Colon (tissue), 2 donors: ENCODE results near the gene P2RX7.

Experiments used
- FAIRE-seq: peaks from 2 replicates; lab custom pipeline; 2012; peaks lifted over from hg19 to GRCh38; lab: Jason Lieb, UNC
- donor health status: control.
- donor health status: control.

Gene P2RX7

DNA sequence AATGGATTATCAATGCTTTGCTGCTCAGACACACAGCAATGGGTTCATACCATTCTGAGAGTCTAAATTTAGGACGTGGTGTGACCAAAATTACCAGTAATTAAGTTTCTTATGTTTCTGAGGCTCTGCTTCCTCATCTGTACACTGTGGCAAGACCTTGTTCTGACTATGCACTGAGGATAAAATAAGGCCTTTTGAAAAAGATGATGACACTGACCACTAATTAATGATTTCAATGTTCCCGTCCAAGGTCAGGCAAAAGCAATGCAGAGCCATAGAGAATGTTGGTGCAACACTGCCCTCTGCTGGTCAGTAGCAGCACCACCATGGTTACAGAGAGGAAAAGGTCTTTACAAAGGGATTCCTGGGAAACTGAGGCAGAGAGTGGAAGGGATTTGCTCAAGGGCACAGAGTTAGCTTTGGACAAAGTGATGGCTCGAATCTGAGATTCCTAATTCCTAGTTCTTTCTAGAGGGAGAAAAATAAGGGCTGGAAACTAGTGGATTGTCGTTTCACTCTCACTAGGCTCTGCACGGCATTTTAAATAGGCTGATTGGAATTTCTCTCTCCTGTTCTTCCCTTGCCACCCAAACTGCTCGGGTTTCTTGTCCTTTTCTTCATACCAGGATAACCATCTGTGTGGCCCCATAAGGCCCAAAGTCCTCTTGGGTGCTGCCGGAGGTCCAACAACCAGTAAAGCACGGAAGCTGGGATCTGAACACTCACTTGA is 22.3 kb upstream of the P2RX7 start:
- no peak for FAIRE-seq

GRCh38 chr12:121111684-121112083 is 21.0 kb upstream of the P2RX7 start:
- no peak for FAIRE-seq

DNA sequence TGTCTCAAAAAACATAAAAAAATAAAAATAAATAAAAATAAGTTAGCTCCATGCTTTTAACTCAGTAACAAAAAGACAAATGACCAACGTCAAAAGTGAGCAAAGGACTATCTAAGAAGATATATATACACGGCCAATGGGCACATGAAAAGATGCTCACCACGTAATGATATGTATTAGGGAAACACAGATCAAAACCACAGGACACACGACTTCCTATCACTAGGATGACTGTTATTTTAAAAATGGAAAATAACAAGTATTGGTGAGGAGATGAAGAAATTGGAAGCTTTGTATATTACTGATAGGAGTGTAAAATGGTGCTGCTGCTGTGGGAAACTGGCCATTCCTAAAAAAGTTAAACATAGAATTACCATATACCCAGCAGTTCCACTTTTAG is 20.2 kb upstream of the P2RX7 start:
- no peak for FAIRE-seq

- no peak for FAIRE-seq
Observed at GRCh38 chr12:121113057-121113456, 19.6 kb upstream of the P2RX7 start.

DNA sequence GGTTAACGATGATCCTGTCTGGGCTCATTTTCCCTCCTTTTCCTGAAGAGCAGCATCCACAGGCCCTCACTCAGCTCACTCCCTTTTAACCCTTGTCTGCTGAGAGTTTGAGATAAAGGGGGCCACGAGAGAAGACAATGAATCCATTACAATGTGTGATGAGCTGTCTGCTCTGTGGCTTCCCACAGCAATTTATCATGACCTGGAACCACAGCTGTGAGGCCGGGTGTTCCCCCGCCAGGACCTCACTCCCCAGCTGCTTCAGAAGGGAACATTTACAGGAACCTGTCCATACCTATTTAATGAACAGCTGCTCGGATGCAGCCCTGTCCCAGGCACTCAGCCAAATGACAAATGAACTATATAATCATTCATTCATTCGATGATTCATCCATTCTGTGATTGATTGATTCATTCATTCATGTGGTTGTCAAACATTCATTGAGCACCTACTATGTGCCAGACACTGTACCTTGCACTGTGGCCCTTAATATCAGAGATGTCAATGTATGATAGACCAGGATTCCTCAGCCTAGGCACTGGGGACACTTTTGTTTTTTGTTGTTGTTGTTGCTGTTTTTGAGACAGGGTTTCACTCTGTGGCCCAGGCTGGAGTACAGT is 18.5 kb upstream of the P2RX7 start:
- no peak for FAIRE-seq

- FAIRE-seq = no peak
Observed at GRCh38 chr12:121114806-121115205, 17.9 kb upstream of the P2RX7 start.

- FAIRE-seq = no peak
Observed at GRCh38 chr12:121115530-121115929, 17.1 kb upstream of the P2RX7 start.

GRCh38 chr12:121116318-121117225 is 16.1 kb upstream of the P2RX7 start:
- FAIRE-seq = no peak

- FAIRE-seq = no peak
Observed at GRCh38 chr12:121117226-121117777, 15.4 kb upstream of the P2RX7 start.

DNA sequence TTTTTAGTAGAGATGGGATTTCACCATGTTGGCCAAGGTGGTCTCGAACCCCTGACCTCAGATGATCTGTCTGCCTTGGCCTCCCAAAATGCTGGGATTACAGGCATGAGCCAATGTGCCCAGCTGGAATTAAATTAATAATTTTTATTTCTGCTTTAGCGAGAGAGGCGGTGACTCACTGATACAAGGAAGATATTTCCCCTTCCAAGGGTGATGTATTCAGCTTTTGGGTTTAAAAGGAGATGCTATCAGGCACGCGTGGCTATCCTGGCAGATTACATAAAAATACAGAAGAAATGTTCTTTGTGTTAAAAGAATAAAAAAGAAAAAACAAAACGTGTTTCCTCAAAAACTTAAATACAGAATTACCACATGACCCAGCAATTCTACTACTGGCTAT is 12.4 kb upstream of the P2RX7 start:
- FAIRE-seq = no peak

- no peak for FAIRE-seq
Observed at GRCh38 chr12:121120989-121121755, 11.5 kb upstream of the P2RX7 start.

- FAIRE-seq = no peak
Observed at GRCh38 chr12:121121805-121122204, 10.9 kb upstream of the P2RX7 start.

GRCh38 chr12:121123488-121123887 is 9.2 kb upstream of the P2RX7 start:
- FAIRE-seq = no peak

- FAIRE-seq = no peak
Observed at GRCh38 chr12:121124402-121125109, 8.1 kb upstream of the P2RX7 start.

- no peak for FAIRE-seq
Observed at GRCh38 chr12:121127501-121127900, 5.2 kb upstream of the P2RX7 start.

GRCh38 chr12:121128908-121129810 is 3.5 kb upstream of the P2RX7 start:
- FAIRE-seq = no peak

GRCh38 chr12:121129811-121130147 is 2.9 kb upstream of the P2RX7 start:
- FAIRE-seq = no peak

DNA sequence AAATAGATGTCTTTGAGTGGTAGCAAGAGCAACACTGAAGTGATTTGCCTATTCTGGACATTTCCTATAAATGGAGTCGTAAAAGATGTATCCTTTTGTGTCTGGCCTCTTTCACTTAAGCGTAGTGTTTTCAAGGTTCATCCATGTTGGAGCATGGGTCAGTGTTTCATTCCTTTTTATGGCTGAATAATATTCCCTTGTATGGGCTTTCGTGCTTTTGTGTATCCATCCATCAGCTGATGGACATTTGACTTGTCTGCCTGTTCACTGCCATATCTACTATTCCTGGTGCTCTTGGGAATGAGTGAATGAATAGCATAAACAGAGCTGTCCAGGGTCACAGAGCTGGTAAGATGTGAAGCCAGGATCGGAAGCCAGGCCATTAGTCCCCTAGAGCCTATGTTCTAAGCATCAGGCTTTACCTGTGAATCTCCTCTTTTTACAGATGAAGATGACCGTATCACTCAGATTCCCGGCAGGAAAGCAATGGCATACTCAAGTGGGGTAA is 1.8 kb upstream of the P2RX7 start:
- no peak for FAIRE-seq

GRCh38 chr12:121131941-121132341 is 735 bp upstream of the P2RX7 start:
- FAIRE-seq = no peak

DNA sequence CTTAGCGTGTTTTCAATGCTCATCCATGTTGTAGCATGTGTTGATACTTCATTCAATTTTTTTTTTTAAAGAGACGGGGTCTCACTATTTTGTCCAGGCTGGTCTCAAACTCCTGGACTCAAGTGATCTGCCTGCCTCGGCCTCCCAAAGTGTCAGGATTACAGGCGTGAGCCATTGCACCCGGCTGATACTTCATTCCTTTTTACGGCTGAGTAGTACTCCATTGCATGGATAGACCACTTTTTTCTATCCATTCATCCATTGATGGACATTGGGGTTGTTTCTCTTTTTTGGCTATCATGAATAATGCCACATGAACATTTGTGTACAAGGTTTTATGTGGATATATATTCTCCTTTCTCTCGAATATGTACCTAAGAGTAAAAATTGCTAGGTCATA is 1.2 kb downstream of the P2RX7 start:
- FAIRE-seq = no peak
